T-helper 1 cell (primary cell): Measurements from ENCODE around the gene ZNF48.
A peak's percentile ranks its signal among the peaks of the same experiment; 100 is the strongest.

ENCODE experiments used
- DNase-seq, 5 donors: peaks; one replicate each; pipeline ENCODE4 v3.0.0-alpha.2; 2012 to 2020

ZNF48 gene

DNA sequence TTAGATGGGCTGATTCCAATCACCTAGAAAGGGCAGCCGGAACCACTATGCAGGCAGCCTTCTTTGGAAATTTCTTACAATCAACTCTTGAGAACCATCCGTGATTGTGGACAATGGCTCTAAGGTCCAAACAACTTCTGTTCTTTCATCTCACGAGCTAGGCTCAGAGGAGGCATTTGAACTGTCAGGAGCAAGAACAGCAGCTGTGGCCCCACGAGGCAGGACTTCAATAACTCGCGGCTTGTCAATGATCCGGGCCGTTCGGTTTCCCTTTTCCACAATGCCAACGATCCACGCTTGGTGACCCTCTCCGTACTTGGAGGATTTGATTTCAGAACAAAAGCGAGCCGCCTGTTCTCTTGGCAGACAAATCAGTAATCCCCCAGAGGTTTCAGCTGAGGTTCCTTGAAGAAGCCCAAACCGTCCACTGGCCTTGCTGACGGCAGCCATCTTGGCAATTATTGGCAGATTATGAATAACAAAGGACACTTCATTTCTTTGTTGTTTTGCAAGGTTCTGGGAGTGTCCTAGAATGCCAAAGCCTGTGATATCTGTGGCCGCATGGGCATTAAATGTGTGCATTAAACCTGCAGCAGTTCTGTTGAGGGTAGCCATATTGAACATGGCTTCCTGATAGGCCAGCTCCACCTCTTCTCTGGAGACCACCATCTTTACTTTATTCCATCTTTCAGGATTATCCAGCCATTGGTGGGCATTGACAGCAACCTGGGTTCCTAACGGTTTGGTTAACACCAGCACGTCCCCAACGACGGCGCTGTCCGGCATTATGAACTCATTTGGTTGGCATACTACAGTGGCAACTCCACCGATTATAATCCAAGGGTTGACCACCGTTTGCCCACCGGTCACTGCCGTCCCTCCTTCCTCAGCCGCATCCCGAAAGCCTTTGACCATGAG is 49.3 kb downstream of the ZNF48 start:
- no peak for DNase-seq

DNA sequence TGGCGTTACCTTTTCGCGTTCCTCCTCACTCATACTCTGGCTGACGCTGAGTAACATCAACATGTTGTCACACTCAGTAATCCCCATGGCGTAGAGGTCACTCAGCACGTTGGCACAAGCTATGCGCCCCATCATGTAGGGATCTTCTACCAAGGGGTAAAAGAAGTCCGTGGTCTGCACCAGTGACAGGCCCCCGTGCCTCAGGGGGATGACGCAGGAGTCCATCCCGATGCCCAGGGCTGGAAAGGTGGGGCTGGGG is 49.9 kb downstream of the ZNF48 start:
- no peak for DNase-seq

DNA sequence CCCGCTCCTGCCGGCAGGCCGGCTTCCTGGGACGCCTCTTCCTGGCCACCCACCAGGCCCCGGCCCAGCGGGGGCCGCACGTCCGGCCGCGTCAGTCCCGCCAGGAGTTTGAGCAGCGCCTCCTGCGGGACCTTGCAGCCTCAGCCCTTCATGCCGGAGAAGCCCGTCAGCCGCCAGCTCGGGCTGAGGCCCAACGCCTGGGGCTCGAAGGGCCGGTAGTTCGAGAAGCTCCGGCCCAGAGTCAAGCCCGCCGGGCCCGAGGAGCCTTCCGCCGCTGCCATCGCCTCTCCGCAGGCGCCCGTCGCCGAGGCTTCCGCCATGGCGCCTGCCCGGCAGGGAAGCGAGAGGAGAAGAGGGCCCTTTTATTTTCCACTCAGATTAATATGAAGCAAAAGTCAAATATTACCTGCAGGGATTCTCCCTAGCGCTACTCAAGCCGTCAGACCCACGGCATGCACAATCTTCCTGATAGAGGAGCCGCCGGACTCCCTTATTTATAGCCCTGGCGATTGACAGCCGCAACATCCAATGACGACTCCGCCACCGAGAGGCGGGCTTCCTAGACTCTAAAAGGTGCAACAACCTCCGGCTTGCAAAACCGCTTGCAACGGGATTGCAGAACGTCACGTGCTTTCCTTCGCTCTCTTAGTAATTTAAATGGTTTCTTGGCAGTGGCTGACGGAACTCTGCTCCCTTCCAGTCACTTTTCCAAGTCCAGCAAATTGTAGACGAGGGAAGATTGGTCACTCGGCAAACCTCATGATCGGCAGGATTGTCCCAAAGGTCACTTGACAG is 50.4 kb downstream of the ZNF48 start, which contains the start of gene SEPHS2:
Gene SEPHS2, minus strand, starts transcription at position 467 of the 795 bp plus-strand sequence. Its CDS starts 147 bp downstream, at position 320.
- DNase-seq = peak; percentile 87 to 97 (median 90)

DNA sequence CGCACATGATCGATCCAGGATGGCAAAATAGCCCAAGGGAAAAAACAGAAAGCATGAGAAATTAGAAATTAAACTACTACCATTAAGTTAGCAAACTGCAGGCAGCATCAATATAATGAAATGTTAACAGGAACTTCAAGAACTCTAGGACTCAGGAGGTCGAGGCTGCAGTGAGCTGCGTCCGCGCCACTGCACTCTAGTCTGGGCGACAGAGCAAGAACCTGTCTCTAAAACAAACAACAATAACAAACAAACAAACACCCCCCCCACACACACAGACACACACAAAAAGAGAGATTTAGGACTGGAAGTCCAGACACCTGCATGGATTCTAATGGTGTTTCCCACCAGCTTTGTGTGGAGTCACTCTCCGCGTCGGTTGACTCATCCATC is 51.0 kb downstream of the ZNF48 start:
- DNase-seq = no peak

DNA sequence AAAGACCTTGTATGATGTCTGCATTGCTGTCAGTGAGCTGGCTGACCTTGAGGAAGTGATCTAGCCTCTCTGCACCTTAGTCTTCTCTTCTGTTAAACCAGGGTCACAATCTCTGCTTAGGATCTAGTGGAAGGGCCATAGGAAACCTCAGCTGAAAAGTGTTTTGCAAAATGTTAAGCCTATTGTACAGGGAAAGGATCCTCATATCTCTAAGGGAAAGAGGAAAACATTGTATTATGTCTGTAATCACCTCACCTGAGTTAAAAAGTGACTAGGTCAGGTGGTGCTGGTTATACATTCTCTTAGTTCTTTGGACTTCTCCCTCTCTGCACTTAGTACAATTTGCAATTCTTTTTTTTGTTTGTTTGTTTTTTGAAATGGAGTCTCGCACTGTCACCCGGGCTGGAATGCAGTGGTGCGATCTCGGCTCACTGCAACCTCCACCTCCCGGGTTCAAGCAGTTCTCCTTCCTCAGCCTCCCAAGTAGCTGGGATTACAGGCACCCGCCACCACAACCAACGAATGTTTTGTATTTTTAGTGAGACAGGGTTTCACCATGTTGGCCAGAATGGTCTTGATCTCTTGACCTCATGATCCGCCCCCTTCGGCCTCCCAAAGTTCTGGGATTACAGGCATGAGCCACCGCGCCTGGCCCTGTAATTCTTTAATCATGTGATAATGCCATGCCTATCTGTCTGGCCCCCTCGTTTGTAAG is 52.4 kb downstream of the ZNF48 start:
- DNase-seq = no peak

DNA sequence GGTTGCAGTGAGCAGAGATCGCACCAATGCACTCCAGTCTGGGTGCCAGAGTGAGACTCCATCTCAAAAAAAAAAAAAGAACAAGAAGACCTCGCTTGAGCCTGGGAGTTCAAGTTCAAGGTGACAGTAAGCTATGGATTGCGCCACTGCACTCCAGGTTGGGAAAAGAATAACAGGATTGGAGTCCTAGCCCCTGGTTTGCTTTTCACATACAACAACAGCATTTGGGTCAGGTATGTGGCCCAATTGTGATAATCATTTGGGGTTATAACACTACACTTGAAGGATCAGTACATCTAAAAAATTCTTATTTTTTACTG is 53.9 kb downstream of the ZNF48 start:
- DNase-seq = no peak
